Measurements from ENCODE around the gene MFAP3L.

Gene MFAP3L

GRCh38 chr4:169941141-169941540, 85.1 kb downstream of the MFAP3L start:
- no peak for DNase-seq (ENCODE audit: low read depth in 1 of 2, low spot score in 1 of 2)

GRCh38 chr4:169940460-169940859, 85.7 kb downstream of the MFAP3L start:
- DNase-seq (ENCODE audit: low read depth in 1 of 2, low spot score in 1 of 2), result no peak
